Ishikawa (cell line): Measurements from ENCODE around the gene METRN.

ENCODE experiments used
- CEBPB ChIP-seq: IDR thresholded peaks from 2 replicates; pipeline ENCODE4 v1.6.1; 2012
- CREB1 ChIP-seq: IDR thresholded peaks from 2 replicates; pipeline ENCODE4 v1.6.1; 2012; ENCODE audit warnings: low read depth
- EGR1 ChIP-seq: IDR thresholded peaks from 2 replicates; pipeline ENCODE4 v1.6.1; 2012
- EP300 ChIP-seq: IDR thresholded peaks from 2 replicates; pipeline ENCODE4 v1.6.1; 2012; ENCODE audit warnings: borderline replicate concordance
- NFIC ChIP-seq: IDR thresholded peaks from 2 replicates; pipeline ENCODE4 v1.6.1; 2012
- RAD21 ChIP-seq: IDR thresholded peaks from 2 replicates; pipeline ENCODE4 v1.6.1; 2012; ENCODE audit warnings: low read depth
- TAF1 ChIP-seq: IDR thresholded peaks from 2 replicates; pipeline ENCODE4 v1.6.1; 2012; ENCODE audit warnings: low read depth, mild to moderate bottlenecking
- TCF12 ChIP-seq: IDR thresholded peaks from 2 replicates; pipeline ENCODE4 v1.6.1; 2012; ENCODE audit warnings: low read depth
- YY1 ChIP-seq: IDR thresholded peaks from 2 replicates; pipeline ENCODE4 v1.6.1; 2012; ENCODE audit warnings: low read depth
- ZBTB7A ChIP-seq: IDR thresholded peaks from 2 replicates; pipeline ENCODE4 v1.6.1; 2012; ENCODE audit warnings: low read depth
- TF ChIP-seq, protein P1 (sequence below): IDR thresholded peaks from 2 replicates; pipeline ENCODE4 v1.6.1; 2012
- TF ChIP-seq, protein P2 (sequence below): IDR thresholded peaks from 2 replicates; pipeline ENCODE4 v1.6.1; 2012; ENCODE audit warnings: low read depth, mild to moderate bottlenecking

DNA sequence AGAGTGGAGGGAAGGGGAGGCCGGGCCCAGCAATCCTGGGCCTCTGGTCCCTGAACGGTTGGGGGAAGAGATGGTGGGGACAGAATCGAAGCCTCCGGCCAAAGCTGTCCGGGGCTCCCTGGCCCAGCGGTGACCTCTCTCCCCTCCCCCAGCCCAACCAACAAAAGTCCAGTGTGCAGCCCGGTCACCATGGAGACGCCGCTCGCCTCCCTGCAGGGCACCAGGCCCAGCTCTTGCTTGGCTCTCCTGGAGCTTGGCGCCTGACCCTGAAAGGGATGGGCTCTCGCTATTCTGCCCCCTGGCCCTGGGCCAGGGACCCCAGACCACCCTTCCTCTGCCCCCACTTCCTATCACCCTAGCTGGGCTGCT, 1.3 kb downstream of the METRN start:
- TF ChIP-seq, protein P1, sequence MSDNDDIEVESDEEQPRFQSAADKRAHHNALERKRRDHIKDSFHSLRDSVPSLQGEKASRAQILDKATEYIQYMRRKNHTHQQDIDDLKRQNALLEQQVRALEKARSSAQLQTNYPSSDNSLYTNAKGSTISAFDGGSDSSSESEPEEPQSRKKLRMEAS, result no peak
- no peak for TF ChIP-seq TAF1
- TF ChIP-seq EP300, result no peak
- TF ChIP-seq, protein P2, sequence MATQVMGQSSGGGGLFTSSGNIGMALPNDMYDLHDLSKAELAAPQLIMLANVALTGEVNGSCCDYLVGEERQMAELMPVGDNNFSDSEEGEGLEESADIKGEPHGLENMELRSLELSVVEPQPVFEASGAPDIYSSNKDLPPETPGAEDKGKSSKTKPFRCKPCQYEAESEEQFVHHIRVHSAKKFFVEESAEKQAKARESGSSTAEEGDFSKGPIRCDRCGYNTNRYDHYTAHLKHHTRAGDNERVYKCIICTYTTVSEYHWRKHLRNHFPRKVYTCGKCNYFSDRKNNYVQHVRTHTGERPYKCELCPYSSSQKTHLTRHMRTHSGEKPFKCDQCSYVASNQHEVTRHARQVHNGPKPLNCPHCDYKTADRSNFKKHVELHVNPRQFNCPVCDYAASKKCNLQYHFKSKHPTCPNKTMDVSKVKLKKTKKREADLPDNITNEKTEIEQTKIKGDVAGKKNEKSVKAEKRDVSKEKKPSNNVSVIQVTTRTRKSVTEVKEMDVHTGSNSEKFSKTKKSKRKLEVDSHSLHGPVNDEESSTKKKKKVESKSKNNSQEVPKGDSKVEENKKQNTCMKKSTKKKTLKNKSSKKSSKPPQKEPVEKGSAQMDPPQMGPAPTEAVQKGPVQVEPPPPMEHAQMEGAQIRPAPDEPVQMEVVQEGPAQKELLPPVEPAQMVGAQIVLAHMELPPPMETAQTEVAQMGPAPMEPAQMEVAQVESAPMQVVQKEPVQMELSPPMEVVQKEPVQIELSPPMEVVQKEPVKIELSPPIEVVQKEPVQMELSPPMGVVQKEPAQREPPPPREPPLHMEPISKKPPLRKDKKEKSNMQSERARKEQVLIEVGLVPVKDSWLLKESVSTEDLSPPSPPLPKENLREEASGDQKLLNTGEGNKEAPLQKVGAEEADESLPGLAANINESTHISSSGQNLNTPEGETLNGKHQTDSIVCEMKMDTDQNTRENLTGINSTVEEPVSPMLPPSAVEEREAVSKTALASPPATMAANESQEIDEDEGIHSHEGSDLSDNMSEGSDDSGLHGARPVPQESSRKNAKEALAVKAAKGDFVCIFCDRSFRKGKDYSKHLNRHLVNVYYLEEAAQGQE, result no peak
- no peak for TF ChIP-seq EGR1
- TF ChIP-seq YY1, result no peak
- TF ChIP-seq RAD21, result no peak
- peak; percentile 18; the same call in 1 of the 2 replicates for TF ChIP-seq NFIC
- no peak for TF ChIP-seq TCF12
- TF ChIP-seq CREB1, result no peak
- TF ChIP-seq CEBPB, result no peak
- TF ChIP-seq ZBTB7A, result 0 out of 2 replicates have a peak, but pooled peaks have one; percentile 31
